Central memory CD8-positive, alpha-beta T cell (primary cell): ENCODE results near the gene TSKS.
"Not testable (repeated sequence)": the region's sequence is repeated elsewhere in the genome, so short reads cannot be mapped to it uniquely, and the experiment has no call there.

Experiments used
- ATAC-seq: fragments of 150-1000 bp; cut with Tn5 transposase; replicated peaks from 2 replicates; pipeline ENCODE4 v1.10.0; 2022; ENCODE audit warnings: mild to moderate bottlenecking, moderate FRiP score, moderate number of reproducible peaks; ENCODE audit not compliant: poor library complexity, severe bottlenecking; ENCODE audit errors: extremely low read depth
- DNase-seq, 2 donors: peaks; one replicate each; pipeline ENCODE4 v3.0.0; 2021; ENCODE audit warnings: low spot score in 2 of 2
- H3K27ac Mint-ChIP-seq: one replicate; pipeline ENCODE4 v1.8.0; 2022; ENCODE audit warnings: low read depth, mild to moderate bottlenecking, moderate library complexity, mixed read lengths
- H3K27me3 Mint-ChIP-seq: one replicate; pipeline ENCODE4 v1.8.0; 2022; ENCODE audit warnings: mixed read lengths
- H3K36me3 Mint-ChIP-seq: one replicate; pipeline ENCODE4 v1.8.0; 2022; ENCODE audit warnings: mild to moderate bottlenecking, moderate library complexity, mixed read lengths; ENCODE audit not compliant: insufficient read depth
- H3K4me1 Mint-ChIP-seq: one replicate; pipeline ENCODE4 v1.8.0; 2022; ENCODE audit warnings: mixed read lengths
- H3K4me3 Mint-ChIP-seq: one replicate; pipeline ENCODE4 v1.8.0; 2022; ENCODE audit warnings: mild to moderate bottlenecking, moderate library complexity, mixed read lengths
- H3K9me3 Mint-ChIP-seq: one replicate; pipeline ENCODE4 v1.8.0; 2022; ENCODE audit warnings: mixed read lengths

Gene TSKS

GRCh38 chr19:49749771-49750170 lies 13.3 kb downstream of the TSKS start:
- Mint-ChIP-seq H3K9me3 (no peaks in the 10 kb centered on the region), H3K4me1 (no peaks in the 10 kb centered on the region), H3K27me3 (no peaks in the 10 kb centered on the region), H3K36me3 (no peaks in the 10 kb centered on the region), H3K27ac (no peak overlapping the region), H3K4me3 (no peak overlapping the region)
- ATAC-seq: no peak
- DNase-seq: no peak

GRCh38 chr19:49749055-49749716 lies 13.9 kb downstream of the TSKS start:
- H3K4me1 Mint-ChIP-seq: no peaks in the 10 kb centered on the region
- no peaks in the 10 kb centered on the region for H3K9me3 Mint-ChIP-seq
- H3K27ac Mint-ChIP-seq: no peak overlapping the region
- DNase-seq (no peak), ATAC-seq (no peak)
- no peak overlapping the region for H3K4me3 Mint-ChIP-seq
- no peaks in the 10 kb centered on the region for H3K27me3 Mint-ChIP-seq
- H3K36me3 Mint-ChIP-seq: no peaks in the 10 kb centered on the region

- H3K27me3 Mint-ChIP-seq: no peaks in the 10 kb centered on the region
- H3K36me3 Mint-ChIP-seq: peaks cover 3% of the 10 kb centered on the region
- ATAC-seq: no peak
- no peaks in the 10 kb centered on the region for H3K4me1 Mint-ChIP-seq
- H3K9me3 Mint-ChIP-seq: no peaks in the 10 kb centered on the region
- no peak overlapping the region for H3K27ac Mint-ChIP-seq
- peak overlapping the region; percentile 27 for H3K4me3 Mint-ChIP-seq
- DNase-seq: peak; percentile 20 to 21
Observed at GRCh38 chr19:49746206-49746958, 16.7 kb downstream of the TSKS start.

GRCh38 chr19:49744946-49745381 lies 18.1 kb downstream of the TSKS start:
- H3K27ac Mint-ChIP-seq: no peak overlapping the region
- peaks cover 3% of the 10 kb centered on the region for H3K36me3 Mint-ChIP-seq
- no peaks in the 10 kb centered on the region for H3K27me3 Mint-ChIP-seq
- DNase-seq: no peak
- ATAC-seq: no peak
- no peaks in the 10 kb centered on the region for H3K9me3 Mint-ChIP-seq
- H3K4me1 Mint-ChIP-seq: no peaks in the 10 kb centered on the region
- H3K4me3 Mint-ChIP-seq: no peak overlapping the region

- ATAC-seq: no peak
- Mint-ChIP-seq H3K4me3 (no peak overlapping the region), H3K36me3 (peaks cover 3% of the 10 kb centered on the region), H3K9me3 (no peaks in the 10 kb centered on the region), H3K27ac (no peak overlapping the region), H3K4me1 (peaks cover 5% of the 10 kb centered on the region), H3K27me3 (no peaks in the 10 kb centered on the region)
- no peak for DNase-seq
Observed at GRCh38 chr19:49741210-49741844, 21.8 kb downstream of the TSKS start.

- DNase-seq: no peak
- Mint-ChIP-seq H3K9me3 (no peaks in the 10 kb centered on the region), H3K27me3 (no peaks in the 10 kb centered on the region), H3K27ac (no peak overlapping the region), H3K4me3 (no peak overlapping the region), H3K36me3 (peaks cover 3% of the 10 kb centered on the region), H3K4me1 (peaks cover 5% of the 10 kb centered on the region)
- ATAC-seq: no peak
Observed at GRCh38 chr19:49739933-49740332, 23.2 kb downstream of the TSKS start.

GRCh38 chr19:49739098-49739497 lies 24.0 kb downstream of the TSKS start:
- DNase-seq (no peak), ATAC-seq (no peak)
- H3K36me3 Mint-ChIP-seq: peaks cover 3% of the 10 kb centered on the region
- H3K27ac Mint-ChIP-seq: no peak overlapping the region
- H3K27me3 Mint-ChIP-seq: no peaks in the 10 kb centered on the region
- H3K9me3 Mint-ChIP-seq: no peaks in the 10 kb centered on the region
- H3K4me3 Mint-ChIP-seq: no peak overlapping the region
- H3K4me1 Mint-ChIP-seq: peaks cover 5% of the 10 kb centered on the region

- Mint-ChIP-seq H3K4me3 (no peak overlapping the region), H3K9me3 (no peaks in the 10 kb centered on the region), H3K36me3 (no peaks in the 10 kb centered on the region), H3K27me3 (no peaks in the 10 kb centered on the region), H3K4me1 (peaks cover 5% of the 10 kb centered on the region), H3K27ac (no peak overlapping the region)
- DNase-seq (no peak), ATAC-seq (no peak)
Observed at GRCh38 chr19:49738268-49738667, 24.8 kb downstream of the TSKS start.

- H3K4me1 Mint-ChIP-seq: no peaks in the 10 kb centered on the region
- H3K27ac Mint-ChIP-seq: no peak overlapping the region
- H3K27me3 Mint-ChIP-seq: no peaks in the 10 kb centered on the region
- DNase-seq: no peak
- no peak overlapping the region for H3K4me3 Mint-ChIP-seq
- no peak for ATAC-seq
- no peaks in the 10 kb centered on the region for H3K9me3 Mint-ChIP-seq
- peaks cover 4% of the 10 kb centered on the region for H3K36me3 Mint-ChIP-seq
Observed at GRCh38 chr19:49730166-49730565, 32.9 kb downstream of the TSKS start.

GRCh38 chr19:49727217-49728030 lies 35.7 kb downstream of the TSKS start:
- no peak overlapping the region for H3K27ac Mint-ChIP-seq
- peaks cover 5% of the 10 kb centered on the region for H3K36me3 Mint-ChIP-seq
- ATAC-seq (no peak), DNase-seq (no peak)
- no peaks in the 10 kb centered on the region for H3K4me1 Mint-ChIP-seq
- H3K27me3 Mint-ChIP-seq: no peaks in the 10 kb centered on the region
- H3K9me3 Mint-ChIP-seq: no peaks in the 10 kb centered on the region
- no peak overlapping the region for H3K4me3 Mint-ChIP-seq

- H3K36me3 Mint-ChIP-seq, H3K9me3 Mint-ChIP-seq, H3K4me1 Mint-ChIP-seq, H3K27me3 Mint-ChIP-seq, ATAC-seq, H3K27ac Mint-ChIP-seq, DNase-seq, H3K4me3 Mint-ChIP-seq: not testable (repeated sequence)
Observed at GRCh38 chr19:49719420-49719819, 43.7 kb downstream of the TSKS start.

GRCh38 chr19:49718991-49719390 lies 44.1 kb downstream of the TSKS start:
- Mint-ChIP-seq H3K4me3 (no peak overlapping the region), H3K27ac (no peak overlapping the region), H3K36me3 (peaks cover 6% of the 10 kb centered on the region), H3K4me1 (peaks cover 7% of the 10 kb centered on the region), H3K27me3 (no peaks in the 10 kb centered on the region), H3K9me3 (no peaks in the 10 kb centered on the region)
- DNase-seq (no peak), ATAC-seq (no peak)
